Amniotic epithelial cell (primary cell): ENCODE results near the gene DKK2.
A peak's percentile ranks its signal among the peaks of the same experiment; 100 is the strongest.

ENCODE experiments used
- DNase-seq: peaks from one replicate; pipeline ENCODE4 v3.0.0-alpha.2; 2010; ENCODE audit warnings: low read depth

DKK2 gene

GRCh38 chr4:107017443-107018343, 18.4 kb downstream of the DKK2 start:
- peak; percentile 31 for DNase-seq

GRCh38 chr4:107011312-107011711, 24.8 kb downstream of the DKK2 start:
- peak; percentile 36 for DNase-seq

GRCh38 chr4:107009196-107009968, 26.7 kb downstream of the DKK2 start:
- peak; percentile 38 for DNase-seq

- no peak for DNase-seq
Measured at GRCh38 chr4:107008115-107008514, 28.0 kb downstream of the DKK2 start.

GRCh38 chr4:107006218-107006617, 29.9 kb downstream of the DKK2 start:
- DNase-seq: no peak

GRCh38 chr4:106996490-106996889, 39.6 kb downstream of the DKK2 start:
- no peak for DNase-seq

DNA sequence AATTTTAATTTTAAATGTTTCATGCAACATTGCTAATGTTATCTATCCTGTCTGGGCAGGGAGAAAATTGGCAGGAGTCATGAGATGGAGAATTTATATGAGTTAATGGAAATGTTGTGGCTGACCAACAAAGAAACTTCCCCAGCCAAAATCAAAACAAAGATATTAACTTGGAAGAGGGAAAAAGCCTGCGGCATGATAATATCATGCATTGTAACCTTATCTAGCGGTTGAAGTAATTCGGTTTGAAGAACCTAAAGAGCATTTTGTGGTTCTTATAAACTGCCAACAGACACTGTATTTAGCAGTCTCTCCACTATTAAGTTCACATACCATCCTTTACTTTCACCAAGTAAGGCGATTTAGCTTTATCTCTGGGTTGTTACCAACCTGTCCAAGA, 42.3 kb downstream of the DKK2 start:
- DNase-seq: no peak

DNA sequence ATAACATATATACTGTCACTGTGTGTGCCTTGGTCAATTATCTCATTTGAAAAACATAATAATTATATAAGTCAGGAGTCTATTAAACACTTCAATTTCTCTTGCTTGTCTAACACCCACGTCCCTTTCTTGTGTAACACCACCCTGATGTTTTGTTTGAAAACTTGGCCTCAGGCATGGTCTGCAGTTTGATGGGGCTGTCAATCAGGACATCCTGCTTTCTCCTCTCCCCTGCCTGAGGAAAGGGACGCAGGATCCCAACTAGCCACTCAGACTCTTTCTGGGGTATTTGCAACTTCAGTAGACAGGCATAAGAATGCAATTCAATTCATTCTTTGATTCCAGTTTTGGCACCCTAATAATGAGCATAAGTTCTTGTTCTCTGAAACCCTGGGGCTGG, 48.8 kb downstream of the DKK2 start:
- DNase-seq: no peak

- peak; percentile 2 for DNase-seq
Measured at GRCh38 chr4:106986486-106986885, 49.6 kb downstream of the DKK2 start.

DNA sequence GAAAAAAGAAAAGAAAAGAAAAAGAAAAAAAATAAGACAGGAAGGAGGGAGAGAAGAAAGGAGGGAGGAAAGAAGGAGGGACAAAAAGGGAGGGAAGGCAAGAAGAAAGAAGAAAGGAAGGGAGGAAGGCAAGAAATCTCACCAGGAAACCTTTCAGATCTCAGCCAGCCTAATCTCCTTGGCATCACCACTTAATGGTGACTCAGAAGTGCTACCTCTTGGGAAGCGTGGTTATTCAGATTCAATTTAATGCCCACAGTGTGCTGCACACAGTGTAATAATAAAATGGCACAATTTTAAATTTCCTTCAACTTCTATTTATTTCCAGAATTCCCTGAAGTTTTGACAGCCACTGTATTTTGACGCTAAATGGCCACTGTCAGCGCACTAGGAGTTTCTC, 50.3 kb downstream of the DKK2 start:
- peak; percentile 11 for DNase-seq

GRCh38 chr4:106982711-106983211, 53.4 kb downstream of the DKK2 start:
- no peak for DNase-seq

DNA sequence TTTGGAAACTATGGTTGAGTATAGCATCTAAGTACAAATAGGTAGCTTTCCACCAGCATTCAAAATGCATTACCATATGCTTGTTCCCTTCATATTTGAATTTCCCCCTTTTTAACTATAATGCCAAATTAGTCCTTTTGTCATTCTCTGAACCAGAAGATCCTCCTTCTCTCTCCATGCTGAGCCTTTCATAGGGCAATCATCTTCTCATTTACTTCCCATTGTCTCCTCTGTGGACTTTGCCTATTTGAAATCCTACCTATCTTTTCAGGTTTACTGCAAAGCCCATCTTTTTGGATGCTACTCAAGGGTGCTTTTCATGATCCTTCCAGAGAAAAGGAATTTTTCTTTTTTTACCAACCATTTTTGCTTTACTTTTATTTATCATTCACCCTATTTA, 54.7 kb downstream of the DKK2 start:
- no peak for DNase-seq

DNA sequence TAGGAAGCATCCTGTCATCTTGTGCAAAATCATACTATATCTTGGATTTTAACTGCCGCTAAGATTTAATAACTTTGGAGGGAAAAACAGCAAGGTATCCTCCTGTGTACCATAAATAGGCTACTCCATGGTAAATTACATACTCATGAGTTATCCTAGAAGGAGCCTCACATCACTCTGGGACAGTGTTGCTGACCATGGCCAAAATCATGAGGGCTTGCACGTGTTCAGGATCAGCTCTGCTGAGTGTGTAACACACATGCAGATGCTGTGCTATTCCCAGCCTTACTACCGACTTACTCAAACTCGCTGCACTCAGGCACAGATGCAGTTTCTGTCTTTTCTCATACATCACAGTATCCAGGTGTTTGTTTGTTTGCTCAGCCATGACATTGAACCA, 56.6 kb downstream of the DKK2 start:
- DNase-seq: no peak

- no peak for DNase-seq
Measured at GRCh38 chr4:106978046-106978774, 57.9 kb downstream of the DKK2 start.

DNA sequence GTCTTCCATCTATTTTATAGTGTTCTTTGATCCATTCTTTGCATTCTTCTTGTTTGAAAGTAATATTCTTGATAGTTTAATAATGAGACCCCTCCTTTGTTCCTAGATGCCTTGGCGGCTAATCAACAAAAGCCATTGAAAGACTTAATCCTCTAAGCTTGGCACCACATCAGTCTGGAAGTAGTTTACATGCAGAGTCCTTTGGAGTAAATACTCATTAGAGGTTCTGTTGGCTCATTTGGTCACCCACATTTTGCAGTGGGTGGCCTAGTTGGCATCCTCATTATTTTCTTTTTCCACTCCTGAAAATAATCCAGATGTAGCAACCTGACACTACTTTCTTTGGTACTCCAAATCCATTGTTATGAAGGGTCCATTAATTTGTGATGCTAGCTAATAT, 64.5 kb downstream of the DKK2 start:
- no peak for DNase-seq

DNA sequence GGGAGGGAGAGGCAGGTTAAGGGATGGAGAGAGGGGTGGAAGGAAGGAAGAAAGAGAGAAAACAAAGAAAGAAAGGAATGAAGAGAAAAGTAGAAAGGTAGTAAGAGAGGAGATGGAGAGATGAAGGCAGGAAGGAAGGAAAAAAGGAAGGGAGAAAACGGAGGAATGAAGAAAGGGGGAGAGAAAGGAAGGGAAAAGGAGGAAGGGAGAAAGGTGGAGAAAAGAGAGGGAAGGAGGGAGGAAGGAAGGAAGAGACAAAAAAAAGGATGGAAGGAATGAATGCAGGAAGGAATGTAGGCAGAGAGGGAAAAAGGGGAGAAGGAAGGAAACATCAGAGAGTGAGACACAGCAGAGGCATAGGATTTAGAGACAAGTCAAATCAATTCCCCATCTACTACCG, 68.2 kb downstream of the DKK2 start:
- DNase-seq: no peak

GRCh38 chr4:106953036-106953705, 82.9 kb downstream of the DKK2 start:
- no peak for DNase-seq

GRCh38 chr4:106951891-106952290, 84.2 kb downstream of the DKK2 start:
- no peak for DNase-seq

GRCh38 chr4:106941841-106942240, 94.3 kb downstream of the DKK2 start:
- DNase-seq: peak; percentile 4

GRCh38 chr4:106930522-106930921, 105.6 kb downstream of the DKK2 start:
- no peak for DNase-seq

- DNase-seq: no peak
Measured at GRCh38 chr4:106929248-106929647, 106.9 kb downstream of the DKK2 start.

GRCh38 chr4:106914223-106914622, 121.9 kb downstream of the DKK2 start:
- peak; percentile 89 for DNase-seq
